ENCODE data around the gene IL2RA. TPM values are rescaled to one million over a fixed set of nuclear protein-coding genes. Genes with fewer than 3 reads are reported as not detected.

Gene IL2RA
- total RNA-seq, 2 experiments from 2014 or later, result 1,215 to 1,272 TPM

DNA sequence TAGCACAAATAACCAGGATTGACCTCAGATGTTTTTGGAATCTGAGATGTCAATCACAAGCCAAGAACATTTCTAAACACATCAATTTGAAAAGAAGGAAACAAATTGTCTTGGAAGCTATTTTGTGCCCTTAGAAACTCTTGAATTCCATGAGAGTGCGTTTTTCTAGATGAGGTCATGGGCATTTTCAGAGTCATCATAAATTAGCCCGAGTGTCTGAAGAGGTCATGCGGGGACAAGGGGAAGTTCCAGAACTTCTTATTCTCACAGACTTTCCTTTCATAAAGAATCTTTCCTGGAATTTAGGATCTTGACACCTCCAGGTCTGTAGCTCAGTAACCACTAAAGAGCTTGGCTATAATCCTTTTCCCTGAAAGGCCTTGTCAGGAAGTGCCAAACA lies 28.2 kb downstream of the IL2RA start:
- POLR2A ChIA-PET, result interaction anchor here (0.8 kb wide), 1 partner anchor 14 kb away, joined by 3 read pairs; no protein-coding TSS in a partner anchor
- CTCF ChIA-PET, result interaction anchor here (0.8 to 1.4 kb wide), 3 partner anchors 9 to 52 kb away, joined by 3 read pairs; no protein-coding TSS in a partner anchor

DNA sequence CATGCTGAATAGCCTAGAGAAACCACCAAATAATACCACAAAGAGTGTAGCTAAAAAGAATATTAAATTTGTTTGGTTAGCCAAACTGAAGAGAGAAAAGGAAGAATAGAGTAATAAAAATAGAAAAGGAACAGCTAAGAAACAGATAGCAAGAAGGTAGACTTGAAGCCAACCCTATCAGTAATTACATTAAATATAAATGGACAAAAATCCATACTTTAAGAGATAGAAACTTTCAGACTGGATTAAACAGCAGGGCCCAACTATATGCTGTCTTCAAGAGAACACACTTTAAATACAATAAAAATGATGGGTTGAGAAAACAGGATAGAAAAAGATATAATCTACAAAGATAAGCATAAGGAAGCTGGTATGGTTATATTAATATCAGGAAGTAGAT lies 31.2 kb downstream of the IL2RA start:
- CTCF ChIA-PET, result interaction anchor here (0.5 to 0.9 kb wide), 3 partner anchors 51 to 151 kb away, joined by 3 to 4 read pairs (median 3); no protein-coding TSS in a partner anchor
- POLR2A ChIA-PET, result no interaction called here

DNA sequence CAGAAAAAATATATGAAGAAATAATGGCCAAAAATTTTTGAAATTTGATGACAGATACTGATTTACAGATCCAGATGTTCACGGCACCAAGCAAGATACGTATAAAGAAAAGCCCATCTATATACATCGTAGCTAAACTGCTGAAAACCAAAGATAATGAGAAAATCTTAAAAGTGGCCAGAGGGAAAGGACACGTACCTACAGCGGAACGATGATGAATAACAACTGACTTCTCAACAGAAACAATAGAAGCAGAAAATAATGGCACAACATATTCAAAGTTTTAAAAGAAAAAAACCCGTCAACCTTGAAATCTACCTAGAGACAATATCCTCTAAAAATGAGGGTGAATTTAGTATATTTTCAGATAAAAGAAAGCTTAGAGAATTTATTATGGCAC lies 31.9 kb downstream of the IL2RA start:
- ChIA-PET POLR2A (no interaction called here), CTCF (interaction anchor here (0.5 to 0.9 kb wide), 2 partner anchors 56 to 150 kb away, joined by 3 to 4 read pairs; no protein-coding TSS in a partner anchor)

DNA sequence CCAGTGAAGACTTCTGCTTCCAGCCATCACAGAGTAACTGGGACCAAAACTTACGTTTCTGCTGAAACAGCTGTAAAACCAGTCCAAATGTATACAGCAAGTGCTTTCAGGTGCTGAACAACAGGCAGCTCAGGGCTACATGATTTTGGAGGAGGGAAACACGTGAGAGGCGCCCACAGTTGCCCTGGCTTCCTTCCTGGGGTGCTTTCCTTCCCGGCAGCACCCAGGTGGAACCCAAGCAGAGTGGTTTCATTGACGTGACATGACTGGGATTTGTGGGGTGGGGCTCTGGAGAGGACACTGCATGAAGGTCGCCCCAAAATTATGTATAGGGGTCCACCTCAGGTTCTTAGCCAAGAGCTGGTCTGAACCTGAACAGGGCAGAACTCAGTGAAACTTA lies 34.2 kb downstream of the IL2RA start:
- ChIA-PET CTCF (no interaction called here), POLR2A (no interaction called here)

DNA sequence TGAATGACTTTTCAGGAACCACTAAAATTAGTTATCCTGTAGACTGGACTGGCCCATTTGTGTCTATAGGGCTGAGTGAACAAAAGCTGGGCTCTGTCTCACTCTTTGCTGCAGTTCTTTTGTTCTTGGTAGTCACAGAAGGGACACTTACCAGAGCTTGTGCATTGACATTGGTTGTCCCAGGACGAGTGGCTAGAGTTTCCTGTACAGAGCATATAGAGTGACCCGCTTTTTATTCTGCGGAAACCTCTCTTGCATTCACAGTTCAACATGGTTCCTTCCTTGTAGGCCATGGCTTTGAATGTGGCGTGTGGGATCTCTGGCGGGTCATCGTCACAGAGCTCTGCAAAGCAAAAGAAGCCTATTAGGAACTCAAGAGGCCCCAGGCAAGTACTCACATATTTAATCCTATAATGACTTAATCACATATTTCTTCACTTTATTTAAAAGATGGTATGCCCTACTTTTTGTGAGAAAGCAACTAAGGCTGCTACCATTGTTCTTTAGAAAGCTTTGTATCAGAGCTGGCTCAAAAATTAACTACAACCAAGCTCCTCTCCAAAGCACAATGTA lies 36.4 kb downstream of the IL2RA start:
- POLR2A ChIA-PET, result interaction anchor here (1.0 kb wide), 1 partner anchor 11 kb away, joined by 3 read pairs; no protein-coding TSS in a partner anchor
- CTCF ChIA-PET, result no interaction called here

DNA sequence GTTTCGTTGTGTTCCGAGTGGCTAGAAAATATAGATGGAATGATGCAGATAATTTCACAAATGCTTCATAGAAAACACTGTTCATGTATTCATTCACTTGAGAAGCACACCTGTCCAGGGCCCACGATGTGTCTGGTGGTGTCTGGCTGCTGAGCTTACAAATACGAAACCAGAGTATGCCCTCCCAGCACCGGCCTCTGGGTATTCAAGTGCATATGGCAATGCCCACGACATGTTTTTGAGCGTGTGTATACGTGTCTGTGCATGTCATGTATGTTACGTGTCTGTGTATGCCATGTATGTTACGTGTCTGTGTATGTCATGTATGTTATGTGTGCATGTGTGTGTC lies 37.9 kb downstream of the IL2RA start:
- POLR2A ChIA-PET, result no interaction called here

DNA sequence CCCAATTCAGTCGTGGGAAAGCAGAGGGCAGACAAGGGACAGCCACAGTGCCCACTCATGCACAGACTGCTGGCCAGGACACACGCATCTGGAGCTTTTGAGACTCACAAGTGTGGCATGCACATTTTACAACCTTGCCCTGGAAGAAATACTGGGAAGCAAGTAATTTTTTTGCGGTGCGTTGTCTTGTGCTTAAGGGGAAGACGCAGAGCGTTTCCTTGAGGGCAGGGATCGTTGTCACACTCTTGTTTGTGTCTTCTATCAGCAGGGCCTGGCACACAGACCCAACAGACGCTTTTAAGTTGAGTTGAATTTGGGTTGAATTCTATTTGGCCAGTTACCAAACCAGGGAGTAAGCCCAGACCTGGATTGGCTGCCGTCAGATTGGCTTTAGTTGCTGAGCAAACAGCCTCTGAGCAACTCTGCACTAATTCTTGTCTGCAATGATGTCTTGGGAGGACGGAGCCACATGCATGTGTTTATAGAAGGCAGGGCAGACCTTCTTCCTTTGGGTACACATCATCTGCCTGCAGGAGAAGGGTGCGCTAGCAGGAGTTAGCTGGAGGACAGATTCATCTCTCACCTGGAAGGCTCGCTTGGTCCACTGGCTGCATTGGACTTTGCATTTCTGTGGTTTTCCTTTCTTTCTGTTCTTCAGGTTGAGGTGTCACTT lies 38.4 kb downstream of the IL2RA start:
- POLR2A ChIA-PET, result no interaction called here
- CTCF ChIA-PET, result no interaction called here

More for the DNA sequence above, 37.9 kb downstream of the IL2RA start:
- CTCF ChIA-PET, result no interaction called here

DNA sequence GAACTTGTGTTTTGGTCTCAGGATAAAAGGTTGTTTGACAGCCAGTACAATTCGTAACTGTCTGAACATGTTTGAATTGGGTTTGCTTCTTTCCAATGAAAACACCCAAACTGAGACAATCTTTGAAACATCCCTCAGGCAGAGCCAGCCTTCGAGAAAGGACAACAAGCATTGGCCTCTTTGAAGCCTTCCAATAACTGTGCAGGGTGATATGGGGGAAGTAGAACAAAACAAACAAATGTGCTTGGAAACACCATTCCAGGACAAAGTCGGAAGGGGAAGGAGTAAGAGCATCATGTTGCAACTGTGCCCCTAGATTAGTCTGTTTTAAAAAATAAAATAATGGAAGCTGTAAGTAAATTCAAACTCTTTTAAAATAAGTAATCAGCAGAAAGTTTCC lies 39.5 kb downstream of the IL2RA start:
- ChIA-PET POLR2A (no interaction called here), CTCF (no interaction called here)

DNA sequence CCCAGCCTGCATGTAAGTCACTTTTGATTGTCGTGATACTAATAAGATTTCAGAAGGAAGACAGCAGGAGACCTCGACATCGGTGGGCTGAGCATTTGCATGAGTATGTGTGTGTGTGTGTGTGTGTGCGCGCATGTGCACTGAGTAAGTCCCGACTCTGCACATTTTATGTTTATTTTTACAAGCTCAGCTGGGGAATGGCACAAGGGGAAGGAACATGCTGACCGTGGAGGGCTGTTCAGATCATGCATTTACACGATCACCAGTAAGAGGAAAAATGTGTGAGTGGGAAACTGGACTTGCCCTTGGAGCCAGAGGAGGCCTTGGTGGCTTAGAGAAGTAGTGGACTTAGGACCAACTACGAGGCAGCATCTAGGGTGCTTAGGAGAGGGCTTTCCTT lies 41.3 kb downstream of the IL2RA start:
- CTCF ChIA-PET, result no interaction called here
- POLR2A ChIA-PET, result interaction anchor here (0.7 kb wide), 1 partner anchor 33 kb away, joined by 3 read pairs; no protein-coding TSS in a partner anchor

DNA sequence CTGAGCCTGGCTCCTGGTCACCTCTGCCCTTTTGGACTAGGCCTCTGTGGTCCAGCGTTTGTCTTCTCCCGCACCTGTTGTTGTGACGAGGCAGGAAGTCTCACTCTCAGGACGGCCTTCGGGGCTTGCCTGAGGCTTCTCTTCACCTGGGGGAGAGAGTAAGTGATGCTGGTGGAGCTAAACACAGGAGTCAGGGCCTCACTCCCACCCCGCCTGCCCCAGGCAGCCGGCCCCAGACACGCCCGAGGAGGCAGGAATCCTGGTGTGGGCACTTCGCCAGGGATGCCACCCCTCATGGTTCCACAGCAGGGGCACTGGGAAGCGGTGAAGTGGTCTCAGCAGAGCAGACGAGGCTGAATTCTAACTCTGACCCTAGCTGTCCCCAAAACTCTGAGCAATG lies 42.4 kb downstream of the IL2RA start:
- ChIA-PET CTCF (no interaction called here), POLR2A (interaction anchor here (0.8 kb wide), 1 partner anchor 14 kb away, joined by 3 read pairs; no protein-coding TSS in a partner anchor)

DNA sequence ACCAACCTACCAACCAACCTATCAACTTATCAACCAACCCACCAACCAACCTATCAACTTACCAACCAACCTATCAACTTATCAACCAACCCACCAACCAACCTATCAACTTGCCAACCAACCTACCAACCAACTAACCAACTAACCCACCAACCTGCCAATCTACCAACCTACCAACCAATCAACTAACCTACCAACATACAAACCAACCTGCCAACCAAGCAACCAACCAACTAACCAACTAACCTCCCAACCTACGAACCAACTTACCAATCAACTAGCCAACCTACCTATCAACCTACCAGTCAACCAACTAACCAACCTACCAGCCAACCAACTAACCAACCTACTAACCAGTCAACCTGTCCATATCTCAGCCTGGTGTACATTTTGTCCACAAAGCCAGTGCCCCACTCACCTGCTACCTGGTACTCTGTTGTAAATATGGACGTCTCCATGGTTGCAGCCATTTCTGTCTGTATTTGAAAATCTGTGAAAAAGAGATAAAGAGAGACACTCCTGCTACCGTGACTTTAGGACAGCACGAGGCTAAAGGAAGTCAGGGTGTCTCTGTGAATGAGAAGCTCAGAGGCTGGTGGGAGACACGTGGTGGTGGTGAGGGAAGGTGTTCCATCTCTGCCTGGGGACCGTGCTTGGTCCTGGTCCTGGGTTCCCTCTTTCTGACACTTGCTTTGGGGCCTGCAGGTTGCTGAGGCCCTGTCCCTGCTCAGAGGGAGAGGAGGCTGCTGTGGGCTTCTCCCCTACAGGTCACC lies 43.0 kb downstream of the IL2RA start:
- ChIA-PET CTCF (no interaction called here), POLR2A (interaction anchor here (0.8 kb wide), 1 partner anchor 15 kb away, joined by 3 read pairs; no protein-coding TSS in a partner anchor)

DNA sequence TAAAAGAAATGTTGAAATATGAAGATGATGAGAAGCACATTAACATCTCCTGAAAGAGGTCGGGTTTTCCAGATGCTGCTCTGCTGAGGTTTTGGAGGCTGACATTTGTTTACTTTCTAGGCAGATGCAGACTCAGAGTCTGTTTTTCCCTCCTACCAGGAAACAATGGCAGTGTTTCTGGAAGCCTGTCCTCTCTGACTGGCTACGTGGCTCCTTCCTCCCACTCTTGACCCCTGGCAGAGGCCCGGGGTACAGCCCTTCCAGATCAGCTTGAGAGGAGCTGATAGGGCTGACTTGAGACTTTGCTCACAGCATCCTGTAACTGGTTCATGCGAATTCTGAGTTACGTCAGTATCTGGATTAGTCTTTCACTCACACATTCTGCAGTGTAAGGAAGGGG lies 43.7 kb downstream of the IL2RA start:
- POLR2A ChIA-PET, result no interaction called here
- CTCF ChIA-PET, result no interaction called here

DNA sequence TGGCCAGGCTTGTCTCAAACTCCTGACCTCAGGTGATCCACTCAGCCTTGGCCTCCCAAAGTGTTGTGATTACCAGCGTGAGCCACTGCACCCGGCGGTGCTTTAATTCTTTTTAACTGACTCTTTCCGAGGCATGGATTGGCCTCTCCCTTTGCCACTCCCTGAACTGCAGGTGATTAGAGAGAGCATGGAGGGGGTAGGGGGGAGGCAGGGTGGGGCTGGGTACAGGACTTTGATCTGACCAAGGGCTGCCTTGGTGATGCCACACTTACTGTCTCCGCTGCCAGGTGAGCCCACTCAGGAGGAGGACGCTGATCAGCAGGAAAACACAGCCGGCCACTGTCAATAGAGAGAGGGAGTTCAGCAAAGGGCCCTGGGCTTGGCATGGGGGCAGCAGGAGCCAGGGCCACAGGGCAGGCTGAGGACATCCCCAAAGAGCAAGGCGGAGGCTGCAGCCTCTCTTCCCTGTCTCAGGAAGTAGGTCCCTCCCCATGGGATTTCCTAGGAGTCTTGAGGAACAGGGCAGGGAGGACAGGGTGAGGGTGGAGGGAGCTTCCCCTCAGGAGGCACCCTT lies 44.3 kb downstream of the IL2RA start:
- CTCF ChIA-PET, result no interaction called here
- POLR2A ChIA-PET, result no interaction called here

DNA sequence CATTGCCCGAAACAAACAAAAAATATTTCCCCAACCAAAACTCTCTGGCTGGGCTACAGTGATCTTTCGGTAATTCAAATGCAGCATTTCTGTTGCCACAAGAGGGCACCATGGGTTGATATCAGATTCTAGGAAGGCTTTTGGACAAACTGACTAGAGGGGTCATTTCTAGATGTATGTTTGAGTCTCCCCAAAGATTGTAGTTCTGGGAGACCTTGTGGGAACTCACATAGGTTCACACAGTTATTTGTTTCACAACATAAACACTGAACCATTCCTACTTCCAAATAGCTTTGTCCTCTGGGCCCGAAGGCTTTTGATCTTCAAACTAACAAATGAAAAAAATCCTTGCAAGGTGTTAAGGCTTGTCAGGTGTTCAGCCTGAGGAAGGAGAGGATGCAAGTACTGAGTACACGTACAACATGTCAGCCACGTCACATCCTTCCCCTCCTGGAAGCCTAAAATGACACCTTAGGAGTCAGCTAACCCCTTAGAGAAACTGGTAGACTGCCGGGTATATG lies 47.9 kb downstream of the IL2RA start:
- CTCF ChIA-PET, result interaction anchor here (0.9 to 1.2 kb wide), 2 partner anchors 19 to 31 kb away, joined by 3 read pairs; no protein-coding TSS in a partner anchor

DNA sequence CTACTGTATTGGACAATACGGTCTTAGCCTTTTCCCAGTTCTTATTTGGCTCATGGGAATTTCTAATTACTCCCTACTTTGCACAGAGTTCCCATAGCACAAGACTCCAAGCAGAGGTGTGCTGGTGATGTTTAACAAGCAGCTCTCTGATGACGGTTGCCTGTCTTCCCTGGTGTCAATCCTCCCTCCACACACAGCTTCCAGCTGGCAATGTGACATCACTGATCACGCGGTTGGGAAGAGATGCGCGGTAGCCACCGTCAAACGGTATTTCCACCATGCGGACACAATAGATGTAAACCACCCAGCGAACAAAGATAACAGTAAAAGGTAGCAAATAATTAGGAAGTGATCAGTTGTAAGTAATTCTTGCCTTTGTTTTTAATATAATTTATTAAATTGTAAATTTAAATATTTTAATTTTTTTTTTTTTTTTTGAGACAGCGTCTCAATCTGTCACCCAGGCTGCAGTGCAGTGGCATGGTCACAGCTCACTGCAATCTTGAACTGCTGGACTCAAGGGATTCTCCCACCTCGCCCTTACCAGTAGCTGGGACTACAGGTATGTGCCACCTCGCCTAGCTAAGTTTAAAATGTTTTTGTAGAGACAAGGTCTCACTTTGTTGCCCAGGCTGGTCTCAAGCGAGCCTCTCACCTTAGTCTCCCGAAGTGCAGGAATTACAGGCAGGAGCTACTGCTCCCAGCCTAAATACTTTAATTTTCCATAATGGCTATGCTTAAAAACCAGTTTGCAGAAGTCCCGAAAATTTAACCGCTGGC lies 48.6 kb downstream of the IL2RA start:
- ChIA-PET CTCF (interaction anchor here (0.9 to 1.1 kb wide), 2 partner anchors 20 to 73 kb away, joined by 3 read pairs; no protein-coding TSS in a partner anchor), POLR2A (interaction anchor here (0.5 to 2.5 kb wide), 2 partner anchors 15 to 37 kb away, joined by 3 to 9 read pairs; no protein-coding TSS in a partner anchor)

More for the DNA sequence above, 47.9 kb downstream of the IL2RA start:
- POLR2A ChIA-PET, result interaction anchor here (0.5 to 2.5 kb wide), 4 partner anchors 16 to 74 kb away, joined by 3 to 9 read pairs (median 4); no protein-coding TSS in a partner anchor

DNA sequence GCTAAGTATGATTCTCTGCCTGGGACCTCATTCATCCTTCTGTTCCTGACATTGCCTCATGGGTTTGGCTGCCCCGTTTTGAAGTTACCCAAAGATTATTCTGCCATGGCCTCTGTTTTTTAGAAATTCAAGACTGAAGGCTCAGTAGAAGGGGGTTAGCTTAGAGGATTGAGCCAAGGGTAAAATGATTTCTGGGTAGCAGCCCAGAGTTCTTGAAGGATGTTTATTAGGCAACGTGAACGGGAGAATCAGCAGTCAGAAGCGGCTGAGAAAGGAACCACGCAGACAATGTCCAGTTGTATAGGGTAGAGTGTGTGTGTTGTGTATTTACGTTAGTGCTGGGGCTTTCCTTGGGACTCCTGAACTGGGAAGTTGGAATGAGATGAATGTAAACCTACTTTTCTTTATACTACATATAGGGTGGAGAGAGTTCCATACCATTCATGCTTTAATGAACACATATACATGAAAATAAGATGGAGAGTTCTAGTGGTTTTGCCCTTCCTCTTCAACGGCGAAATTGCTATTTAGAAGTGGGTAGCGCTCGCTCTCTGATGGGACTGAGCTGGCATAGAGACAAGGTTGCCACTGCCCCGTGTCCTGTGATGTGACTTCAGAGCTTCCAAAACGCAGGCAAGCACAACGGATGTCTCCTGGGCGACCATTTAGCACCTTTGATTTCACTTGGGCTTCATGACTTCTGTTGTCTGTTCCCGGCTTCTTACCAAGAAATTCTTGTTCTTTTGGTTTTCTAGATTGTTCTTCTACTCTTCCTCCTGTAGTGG lies 49.9 kb downstream of the IL2RA start:
- ChIA-PET CTCF (no interaction called here), POLR2A (interaction anchor here (2.2 to 2.5 kb wide), 2 partner anchors 36 kb away, joined by 9 to 13 read pairs; no protein-coding TSS in a partner anchor)

DNA sequence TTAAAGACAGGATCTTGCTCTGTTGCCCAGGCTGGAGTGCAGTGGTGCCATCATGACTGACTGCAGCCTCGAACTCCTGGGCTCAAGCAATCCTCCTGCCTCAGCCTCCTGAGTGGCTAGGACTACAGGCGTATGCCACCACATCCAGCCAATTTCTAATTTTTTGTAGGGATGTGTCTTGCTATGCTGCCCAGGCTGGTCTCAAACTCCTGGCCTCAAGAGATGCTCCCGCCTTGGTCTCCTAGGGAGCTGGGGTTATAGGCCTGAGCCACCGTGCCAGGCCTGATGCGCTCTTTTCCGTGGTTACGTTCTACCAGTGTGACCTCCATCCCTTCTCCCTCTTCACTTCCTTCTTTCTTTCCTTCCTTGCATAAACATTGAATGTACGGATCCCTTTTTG lies 50.6 kb downstream of the IL2RA start:
- ChIA-PET POLR2A (interaction anchor here (1.1 to 2.2 kb wide), 3 partner anchors 35 to 122 kb away, joined by 4 to 13 read pairs (median 4); partner anchors contain the start of genes ANKRD16 and FBH1), CTCF (interaction anchor here (0.9 to 1.1 kb wide), 2 partner anchors 34 to 1197 kb away, joined by 3 read pairs; partner anchors contain the start of gene IL15RA)

DNA sequence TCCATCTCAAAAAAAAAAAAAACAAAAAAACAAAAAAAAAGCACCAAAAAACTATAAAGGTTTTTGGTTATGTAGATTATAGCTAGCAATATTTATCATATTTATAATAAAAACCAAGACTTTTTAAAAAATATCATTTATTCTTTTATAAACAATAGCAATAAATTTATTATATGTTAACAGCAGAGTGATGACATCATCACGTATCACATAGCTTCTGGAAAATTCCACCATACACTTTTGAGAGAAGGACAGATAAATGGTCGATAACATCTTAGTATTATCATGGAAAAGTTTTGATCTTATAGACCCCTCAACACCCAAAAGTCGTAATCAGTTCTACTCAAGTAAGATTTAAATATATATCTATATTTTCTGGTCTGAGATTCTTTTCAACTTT lies 51.6 kb downstream of the IL2RA start:
- POLR2A ChIA-PET, result interaction anchor here (1.1 to 2.2 kb wide), 3 partner anchors 34 to 121 kb away, joined by 4 to 13 read pairs (median 4); partner anchors contain the start of genes ANKRD16 and FBH1
- CTCF ChIA-PET, result interaction anchor here (0.9 to 1.1 kb wide), 2 partner anchors 33 to 1196 kb away, joined by 3 read pairs; partner anchors contain the start of gene IL15RA
